HepG2 (cell line): ENCODE results near the gene CAVIN3. TPM values are rescaled to one million over a fixed set of nuclear protein-coding genes. Genes with fewer than 3 reads are reported as not detected.

Source experiments
- ATAD3A ChIP-seq: sonication (generic); formaldehyde crosslinking; IDR thresholded peaks from 2 replicates; pipeline ENCODE4 v1.4.0; 2020; ENCODE audit warnings: missing genetic modification reagents
- CC2D1A ChIP-seq: sonication (generic); formaldehyde crosslinking; IDR thresholded peaks from 2 replicates; pipeline ENCODE4 v1.8.1; 2023; ENCODE audit warnings: mild to moderate bottlenecking, missing genetic modification reagents
- CHD4 ChIP-seq: fragments of 200-600 bp; sonication (generic); IDR thresholded peaks from 2 replicates; pipeline ENCODE4 v1.7.0; 2017; ENCODE audit warnings: mild to moderate bottlenecking, low read length, borderline replicate concordance
- HMGA1 ChIP-seq: sonication (generic); formaldehyde crosslinking; conservative IDR thresholded peaks from 2 replicates; pipeline ENCODE4 v1.4.0; 2020; ENCODE audit warnings: missing genetic modification reagents
- KDM5A ChIP-seq: fragments of 200-600 bp; sonication (generic); IDR thresholded peaks from 2 replicates; pipeline ENCODE4 v1.7.0; 2018; ENCODE audit warnings: antibody characterized with exemption, mild to moderate bottlenecking, low read length, borderline replicate concordance
- MAFG ChIP-seq: sonication (generic); formaldehyde crosslinking; IDR thresholded peaks from 2 replicates; pipeline ENCODE4 v1.5.1; 2020; ENCODE audit warnings: mild to moderate bottlenecking, missing genetic modification reagents
- MAFK ChIP-seq, 2 experiments: IDR thresholded peaks in 1 of 2; conservative IDR thresholded peaks in 1 of 2; 2 replicates each; pipeline ENCODE4 v1.6.1; 2011; ENCODE audit warnings: improper control_type of control experiment in 2 of 2, low read length in 2 of 2
- RBAK ChIP-seq: sonication (generic); formaldehyde crosslinking; IDR thresholded peaks from 2 replicates; pipeline ENCODE4 v1.5.1; 2020; ENCODE audit warnings: mild to moderate bottlenecking, missing genetic modification reagents
- SALL1 ChIP-seq: sonication (generic); formaldehyde crosslinking; IDR thresholded peaks from 2 replicates; pipeline ENCODE4 v1.8.0; 2022; ENCODE audit warnings: mild to moderate bottlenecking, missing genetic modification reagents
- SATB2 ChIP-seq: sonication (generic); formaldehyde crosslinking; IDR thresholded peaks from 2 replicates; pipeline ENCODE4 v1.5.0; 2020; ENCODE audit warnings: missing genetic modification reagents
- SP140L ChIP-seq: sonication (generic); formaldehyde crosslinking; IDR thresholded peaks from 2 replicates; pipeline ENCODE4 v1.4.0; 2020; ENCODE audit warnings: missing genetic modification reagents, borderline replicate concordance
- SP2 ChIP-seq: sonication (generic); formaldehyde crosslinking; IDR thresholded peaks from 2 replicates; pipeline ENCODE4 v1.5.1; 2020; ENCODE audit warnings: mild to moderate bottlenecking, missing genetic modification reagents
- THYN1 ChIP-seq: sonication (generic); formaldehyde crosslinking; IDR thresholded peaks from 2 replicates; pipeline ENCODE4 v1.8.1; 2023; ENCODE audit warnings: low read depth, mild to moderate bottlenecking, moderate library complexity, missing genetic modification reagents, borderline replicate concordance
- ZFAT ChIP-seq: sonication (generic); formaldehyde crosslinking; conservative IDR thresholded peaks from 2 replicates; pipeline ENCODE4 v1.8.1; 2023; ENCODE audit warnings: missing genetic modification reagents, inconsistent platforms
- ZNF12 ChIP-seq: sonication (generic); formaldehyde crosslinking; IDR thresholded peaks from 2 replicates; pipeline ENCODE4 v1.5.0; 2020; ENCODE audit warnings: missing genetic modification reagents
- ZNF207 ChIP-seq: fragments of 450-650 bp; IDR thresholded peaks from 2 replicates; pipeline ENCODE4 v1.6.1; 2016; ENCODE audit warnings: antibody characterized with exemption, borderline replicate concordance
- ZNF570 ChIP-seq: sonication (generic); formaldehyde crosslinking; IDR thresholded peaks from 2 replicates; pipeline ENCODE4 v1.4.0; 2020; ENCODE audit warnings: mild to moderate bottlenecking, missing genetic modification reagents, borderline replicate concordance
- ZNF577 ChIP-seq: sonication (generic); formaldehyde crosslinking; IDR thresholded peaks from 2 replicates; pipeline ENCODE4 v1.4.0; 2020; ENCODE audit warnings: mild to moderate bottlenecking, low read depth, missing genetic modification reagents, borderline replicate concordance
- ZNF747 ChIP-seq: sonication (generic); formaldehyde crosslinking; IDR thresholded peaks from 2 replicates; pipeline ENCODE4 v1.8.1; 2023; ENCODE audit warnings: missing genetic modification reagents, mild to moderate bottlenecking, borderline replicate concordance
- ZNF781 ChIP-seq: sonication (generic); formaldehyde crosslinking; IDR thresholded peaks from 2 replicates; pipeline ENCODE4 v1.5.1; 2020; ENCODE audit warnings: borderline replicate concordance, mild to moderate bottlenecking, missing genetic modification reagents; ENCODE audit errors: not compliant biosample characterization
- polyA plus RNA-seq, 8 experiments: library from polyadenylated mRNA; depleted of rRNA in 3 of 8; stranded (reverse) in 7 of 8; unstranded in 1 of 8; fragments of >200 nt; fragmentation: Illumina TruSeq in 4 of 8; extraction: Trizol in 4 of 8; gene quantifications; 2 replicates each; pipeline versions ENCODE4 v1.2.1 to v1.2.3, GENCODE V29; 2011 to 2016; ENCODE audit warnings: low read depth in 4 of 8, missing spikeins in 1 of 8, mixed read lengths in 1 of 8; ENCODE audit not compliant: insufficient read depth in 1 of 8
- total RNA-seq, 5 experiments: library from RNA; depleted of rRNA; stranded (reverse); fragments of >200 nt; fragmentation: Illumina TruSeq; extraction: Trizol; gene quantifications; 2 replicates each; pipeline ENCODE4 v1.2.3, GENCODE V29; 2016; ENCODE audit warnings: low read depth in 1 of 5
- TF ChIP-seq, protein P1 (sequence below): sonication (generic); formaldehyde crosslinking; IDR thresholded peaks from 2 replicates; pipeline ENCODE4 v1.4.0; 2020; ENCODE audit warnings: mild to moderate bottlenecking, missing genetic modification reagents
- TF ChIP-seq, protein P2 (sequence below): sonication (generic); formaldehyde crosslinking; IDR thresholded peaks from 2 replicates; pipeline ENCODE4 v1.9.0; 2021; ENCODE audit warnings: missing genetic modification reagents, mild to moderate bottlenecking, borderline replicate concordance
- TF ChIP-seq, protein P3 (sequence below): sonication (generic); formaldehyde crosslinking; IDR thresholded peaks from 2 replicates; pipeline ENCODE4 v1.4.0; 2020; ENCODE audit warnings: missing genetic modification reagents, mild to moderate bottlenecking, borderline replicate concordance
- TF ChIP-seq, protein P4 (sequence below): sonication (generic); formaldehyde crosslinking; IDR thresholded peaks from 2 replicates; pipeline ENCODE4 v1.4.0; 2020; ENCODE audit warnings: missing genetic modification reagents

CAVIN3 gene
- total and polyA plus RNA-seq, 2 of the 13 experiments (the other 11 are each of a cell fraction or from before 2014, with no cell fraction given), result not detected

DNA sequence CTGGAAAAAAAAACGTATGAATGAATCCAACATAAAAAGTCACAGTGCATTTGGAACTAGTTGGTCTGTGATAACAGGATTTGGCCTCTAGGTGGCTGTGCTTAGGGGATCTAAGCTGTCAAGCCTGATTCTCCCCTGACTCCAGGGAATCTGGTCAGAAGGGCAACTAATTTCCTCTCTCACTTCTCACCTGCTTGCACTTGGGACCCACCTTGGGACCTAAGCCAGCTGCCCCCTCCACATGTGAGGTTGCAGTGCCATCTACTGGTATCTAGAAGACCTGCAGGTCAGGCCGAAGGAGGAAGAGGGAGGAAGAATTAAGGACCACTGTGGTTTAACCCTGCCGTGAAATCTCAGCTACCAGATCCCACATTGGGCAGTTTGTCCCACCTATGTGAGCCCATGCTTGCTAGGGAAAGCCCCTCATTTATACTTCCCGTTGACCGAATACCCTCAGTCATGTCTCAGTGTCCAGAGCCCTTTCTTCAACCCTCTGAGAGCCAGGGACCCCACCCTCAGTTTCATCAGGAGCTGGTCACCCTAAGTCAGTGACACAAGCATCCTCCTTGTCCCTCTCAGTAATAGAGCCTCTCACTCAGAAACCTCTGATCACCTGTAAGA is 33.2 kb upstream of the CAVIN3 start (continued):
- TF ChIP-seq, protein P1, sequence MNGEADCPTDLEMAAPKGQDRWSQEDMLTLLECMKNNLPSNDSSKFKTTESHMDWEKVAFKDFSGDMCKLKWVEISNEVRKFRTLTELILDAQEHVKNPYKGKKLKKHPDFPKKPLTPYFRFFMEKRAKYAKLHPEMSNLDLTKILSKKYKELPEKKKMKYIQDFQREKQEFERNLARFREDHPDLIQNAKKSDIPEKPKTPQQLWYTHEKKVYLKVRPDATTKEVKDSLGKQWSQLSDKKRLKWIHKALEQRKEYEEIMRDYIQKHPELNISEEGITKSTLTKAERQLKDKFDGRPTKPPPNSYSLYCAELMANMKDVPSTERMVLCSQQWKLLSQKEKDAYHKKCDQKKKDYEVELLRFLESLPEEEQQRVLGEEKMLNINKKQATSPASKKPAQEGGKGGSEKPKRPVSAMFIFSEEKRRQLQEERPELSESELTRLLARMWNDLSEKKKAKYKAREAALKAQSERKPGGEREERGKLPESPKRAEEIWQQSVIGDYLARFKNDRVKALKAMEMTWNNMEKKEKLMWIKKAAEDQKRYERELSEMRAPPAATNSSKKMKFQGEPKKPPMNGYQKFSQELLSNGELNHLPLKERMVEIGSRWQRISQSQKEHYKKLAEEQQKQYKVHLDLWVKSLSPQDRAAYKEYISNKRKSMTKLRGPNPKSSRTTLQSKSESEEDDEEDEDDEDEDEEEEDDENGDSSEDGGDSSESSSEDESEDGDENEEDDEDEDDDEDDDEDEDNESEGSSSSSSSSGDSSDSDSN, result no peak
- no peak for TF ChIP-seq ATAD3A (CRISPR knock-in tag)
- TF ChIP-seq RBAK (CRISPR knock-in tag), result no peak
- TF ChIP-seq, protein P2, sequence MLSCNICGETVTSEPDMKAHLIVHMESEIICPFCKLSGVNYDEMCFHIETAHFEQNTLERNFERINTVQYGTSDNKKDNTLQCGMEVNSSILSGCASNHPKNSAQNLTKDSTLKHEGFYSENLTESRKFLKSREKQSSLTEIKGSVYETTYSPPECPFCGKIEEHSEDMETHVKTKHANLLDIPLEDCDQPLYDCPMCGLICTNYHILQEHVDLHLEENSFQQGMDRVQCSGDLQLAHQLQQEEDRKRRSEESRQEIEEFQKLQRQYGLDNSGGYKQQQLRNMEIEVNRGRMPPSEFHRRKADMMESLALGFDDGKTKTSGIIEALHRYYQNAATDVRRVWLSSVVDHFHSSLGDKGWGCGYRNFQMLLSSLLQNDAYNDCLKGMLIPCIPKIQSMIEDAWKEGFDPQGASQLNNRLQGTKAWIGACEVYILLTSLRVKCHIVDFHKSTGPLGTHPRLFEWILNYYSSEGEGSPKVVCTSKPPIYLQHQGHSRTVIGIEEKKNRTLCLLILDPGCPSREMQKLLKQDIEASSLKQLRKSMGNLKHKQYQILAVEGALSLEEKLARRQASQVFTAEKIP, result no peak
- no peak for TF ChIP-seq HMGA1 (CRISPR knock-in tag)
- TF ChIP-seq SALL1 (CRISPR knock-in tag), result peak; percentile 77
- no peak for TF ChIP-seq CHD4
- TF ChIP-seq MAFG (CRISPR knock-in tag), result no peak
- TF ChIP-seq ZNF207, result no peak
- TF ChIP-seq ZFAT (CRISPR knock-in tag), result no peak
- no peak for TF ChIP-seq CC2D1A (CRISPR knock-in tag)
- TF ChIP-seq ZNF781 (CRISPR knock-in tag), result no peak
- no peak for TF ChIP-seq SP2 (CRISPR knock-in tag)
- TF ChIP-seq SATB2 (CRISPR knock-in tag), result no peak
- TF ChIP-seq ZNF570 (CRISPR knock-in tag), result no peak
- TF ChIP-seq KDM5A, result no peak
- TF ChIP-seq SP140L (CRISPR knock-in tag), result no peak
- TF ChIP-seq, protein P3, sequence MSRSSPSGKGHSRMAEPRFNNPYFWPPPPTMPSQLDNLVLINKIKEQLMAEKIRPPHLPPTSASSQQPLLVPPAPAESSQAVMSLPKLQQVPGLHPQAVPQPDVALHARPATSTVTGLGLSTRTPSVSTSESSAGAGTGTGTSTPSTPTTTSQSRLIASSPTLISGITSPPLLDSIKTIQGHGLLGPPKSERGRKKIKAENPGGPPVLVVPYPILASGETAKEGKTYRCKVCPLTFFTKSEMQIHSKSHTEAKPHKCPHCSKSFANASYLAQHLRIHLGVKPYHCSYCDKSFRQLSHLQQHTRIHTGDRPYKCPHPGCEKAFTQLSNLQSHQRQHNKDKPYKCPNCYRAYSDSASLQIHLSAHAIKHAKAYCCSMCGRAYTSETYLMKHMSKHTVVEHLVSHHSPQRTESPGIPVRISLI, result no peak
- TF ChIP-seq ZNF577 (CRISPR knock-in tag), result no peak
- no peak for TF ChIP-seq MAFK (conservative IDR thresholded peaks at IDR 0.05 in 1 of 2, IDR thresholded peaks at IDR 0.05 in 1 of 2; ENCODE audit: low read length in 2 of 2)
- TF ChIP-seq, protein P4, sequence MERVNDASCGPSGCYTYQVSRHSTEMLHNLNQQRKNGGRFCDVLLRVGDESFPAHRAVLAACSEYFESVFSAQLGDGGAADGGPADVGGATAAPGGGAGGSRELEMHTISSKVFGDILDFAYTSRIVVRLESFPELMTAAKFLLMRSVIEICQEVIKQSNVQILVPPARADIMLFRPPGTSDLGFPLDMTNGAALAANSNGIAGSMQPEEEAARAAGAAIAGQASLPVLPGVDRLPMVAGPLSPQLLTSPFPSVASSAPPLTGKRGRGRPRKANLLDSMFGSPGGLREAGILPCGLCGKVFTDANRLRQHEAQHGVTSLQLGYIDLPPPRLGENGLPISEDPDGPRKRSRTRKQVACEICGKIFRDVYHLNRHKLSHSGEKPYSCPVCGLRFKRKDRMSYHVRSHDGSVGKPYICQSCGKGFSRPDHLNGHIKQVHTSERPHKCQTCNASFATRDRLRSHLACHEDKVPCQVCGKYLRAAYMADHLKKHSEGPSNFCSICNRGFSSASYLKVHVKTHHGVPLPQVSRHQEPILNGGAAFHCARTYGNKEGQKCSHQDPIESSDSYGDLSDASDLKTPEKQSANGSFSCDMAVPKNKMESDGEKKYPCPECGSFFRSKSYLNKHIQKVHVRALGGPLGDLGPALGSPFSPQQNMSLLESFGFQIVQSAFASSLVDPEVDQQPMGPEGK (CRISPR knock-in tag), result peak; percentile 69
- no peak for TF ChIP-seq ZNF12 (CRISPR knock-in tag)
- TF ChIP-seq THYN1, result no peak
- TF ChIP-seq ZNF747 (CRISPR knock-in tag), result no peak
